GM23248 (cell line): ENCODE measurements around the gene SLC18A3.

Source experiments
- EZH2 ChIP-seq: fragments of 200-600 bp; sonication (generic); IDR thresholded peaks from 2 replicates; pipeline ENCODE4 v1.6.1; 2018; ENCODE audit warnings: antibody characterized with exemption, mild to moderate bottlenecking; ENCODE audit not compliant: insufficient read depth, poor library complexity, severe bottlenecking
- EZH2phosphoT487 ChIP-seq: fragments of 200-600 bp; sonication (generic); IDR thresholded peaks from 2 replicates; pipeline ENCODE4 v1.6.1; 2018; ENCODE audit warnings: antibody characterized with exemption, moderate library complexity, mild to moderate bottlenecking, low read depth; ENCODE audit not compliant: insufficient read depth

DNA sequence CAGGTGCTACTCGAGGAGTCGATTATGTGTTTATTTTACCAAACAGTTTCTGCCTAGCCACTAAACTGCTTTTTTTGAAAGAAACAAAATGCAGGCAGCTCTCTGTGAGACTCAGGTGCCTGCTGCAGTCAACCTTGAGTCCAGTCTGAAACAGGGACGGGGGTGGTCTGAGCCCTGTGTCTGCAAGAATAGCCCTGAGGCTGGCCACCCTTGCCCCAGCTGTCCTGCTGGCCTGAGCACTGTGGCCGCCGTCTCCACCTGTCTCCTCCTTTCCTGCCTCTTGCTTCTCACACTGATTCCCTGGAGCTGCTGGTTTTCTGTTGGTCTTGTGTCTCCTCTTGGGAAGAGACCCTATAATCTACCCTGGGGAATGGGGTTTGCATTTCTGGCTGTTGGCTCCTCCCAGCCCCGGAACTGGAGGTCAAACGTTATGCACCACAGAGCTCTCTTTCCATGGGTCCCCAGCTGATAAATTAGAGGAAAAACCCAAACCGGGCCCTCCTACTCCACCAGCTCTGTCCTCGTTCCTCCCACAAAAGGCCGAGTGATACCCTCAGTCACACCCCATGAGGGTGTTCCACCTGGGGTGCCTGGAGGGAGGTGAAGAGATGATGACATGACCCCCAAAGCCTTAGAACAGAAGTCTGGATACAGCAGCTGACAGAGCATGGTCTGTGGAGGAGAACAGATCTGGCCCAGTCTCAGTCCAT, 15.0 kb upstream of the SLC18A3 start:
- TF ChIP-seq EZH2phosphoT487 (no peak), EZH2 (no peak)
